HG03432 (cell line): ENCODE measurements around the gene RTKN2.

ENCODE experiments used
- ATAC-seq: cut with Tn5 transposase; IDR thresholded peaks from one replicate; pipeline ENCODE4 v1.9.1; 2021; ENCODE audit warnings: mild to moderate bottlenecking, moderate library complexity; ENCODE audit not compliant: unreplicated experiment

The RTKN2 gene

DNA sequence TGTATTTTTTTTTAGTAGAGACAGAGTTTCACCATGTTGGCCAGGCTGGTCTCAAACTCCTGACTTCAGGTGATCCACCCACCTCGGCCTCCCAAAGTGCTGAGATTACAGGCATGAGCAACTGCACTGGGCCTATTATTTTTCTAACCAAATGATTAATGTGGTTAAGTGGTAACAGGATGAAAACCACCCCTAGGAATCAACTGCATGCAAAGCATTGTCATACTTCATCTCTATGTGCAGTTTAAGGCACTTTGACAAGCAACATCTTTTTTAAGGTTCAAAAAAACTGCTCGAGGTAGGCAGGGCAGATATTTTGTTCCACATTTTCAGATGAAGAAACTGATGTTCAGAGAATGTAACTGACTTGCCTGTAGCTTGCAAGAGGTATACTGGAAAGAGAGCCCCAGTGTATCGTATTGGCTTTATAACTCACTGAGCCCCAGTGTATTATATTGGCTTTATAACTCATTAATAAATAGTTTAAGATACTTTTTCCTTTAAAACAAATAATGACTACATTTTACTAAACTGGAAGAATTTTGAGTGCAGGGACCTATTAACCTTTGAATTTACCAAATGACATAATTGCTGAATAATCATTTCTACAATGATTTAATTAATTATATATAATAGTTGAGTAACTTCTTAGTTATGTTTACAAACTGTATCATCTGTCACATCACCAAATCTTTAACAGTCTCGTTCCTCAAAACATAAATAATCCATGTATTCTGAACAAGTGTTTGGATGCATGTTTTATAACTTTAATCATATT lies 38.1 kb downstream of the RTKN2 start:
- no peak for ATAC-seq

DNA sequence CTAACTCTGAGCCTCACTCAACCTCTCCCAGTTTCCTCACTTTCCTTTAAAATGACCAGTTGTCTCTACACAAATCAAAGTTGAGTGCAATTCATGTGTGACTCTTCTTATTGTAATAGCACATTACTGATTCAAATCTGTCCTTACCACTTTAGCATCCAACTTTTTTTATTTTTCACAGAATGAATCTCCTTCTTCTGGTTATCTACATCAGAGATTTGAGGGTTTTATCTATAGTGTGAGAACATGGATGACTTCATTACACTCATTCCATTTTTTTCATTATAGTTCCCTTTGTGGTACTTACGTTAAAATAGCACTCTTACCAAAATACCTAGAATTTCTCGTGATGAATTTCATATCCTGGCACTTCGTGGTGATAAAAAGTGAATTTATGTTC lies 43.3 kb downstream of the RTKN2 start:
- no peak for ATAC-seq

GRCh38 chr10:62224606-62225005 lies 44.0 kb downstream of the RTKN2 start:
- no peak for ATAC-seq

DNA sequence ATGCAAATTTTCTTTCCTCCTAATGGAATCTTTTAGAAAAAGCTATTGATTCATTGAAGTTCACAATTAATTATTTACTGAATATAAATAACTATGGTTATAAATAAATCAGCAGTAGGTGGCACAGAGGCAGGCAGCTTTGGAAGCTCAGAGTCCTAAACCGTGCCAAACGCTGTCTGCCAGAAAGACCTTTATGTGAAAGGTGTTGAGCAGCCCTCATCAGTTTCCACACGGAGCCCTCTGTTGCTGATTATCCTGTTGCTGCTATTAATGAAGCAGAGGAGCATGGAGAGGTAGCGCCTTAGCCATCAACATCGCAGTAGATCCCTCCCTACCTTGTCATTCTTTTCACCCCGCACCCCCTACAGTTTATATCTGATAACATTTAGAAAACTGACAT lies 51.0 kb downstream of the RTKN2 start:
- ATAC-seq: no peak

GRCh38 chr10:62214364-62214874 lies 54.2 kb downstream of the RTKN2 start:
- no peak for ATAC-seq

- no peak for ATAC-seq
Observed at GRCh38 chr10:62205750-62206399, 62.8 kb downstream of the RTKN2 start.

DNA sequence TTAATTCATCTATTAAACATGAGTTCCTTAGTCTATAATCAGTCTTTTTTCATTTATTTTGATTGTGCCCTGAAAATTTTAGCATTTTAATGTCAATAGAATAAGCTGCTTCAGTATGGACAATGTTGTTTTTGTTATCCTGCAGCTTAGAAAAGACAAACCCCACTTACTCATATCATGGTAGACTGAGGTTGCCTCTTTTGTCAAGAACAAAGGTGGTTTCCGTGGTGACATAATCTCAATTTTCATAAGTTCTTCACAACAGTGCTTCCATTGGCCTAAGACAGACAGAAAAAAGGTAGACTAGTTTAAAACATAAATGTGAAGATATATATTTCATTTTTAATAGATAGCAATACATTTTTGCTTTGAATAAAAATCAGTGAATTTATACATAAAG lies 69.1 kb downstream of the RTKN2 start:
- peak; percentile 85 for ATAC-seq

DNA sequence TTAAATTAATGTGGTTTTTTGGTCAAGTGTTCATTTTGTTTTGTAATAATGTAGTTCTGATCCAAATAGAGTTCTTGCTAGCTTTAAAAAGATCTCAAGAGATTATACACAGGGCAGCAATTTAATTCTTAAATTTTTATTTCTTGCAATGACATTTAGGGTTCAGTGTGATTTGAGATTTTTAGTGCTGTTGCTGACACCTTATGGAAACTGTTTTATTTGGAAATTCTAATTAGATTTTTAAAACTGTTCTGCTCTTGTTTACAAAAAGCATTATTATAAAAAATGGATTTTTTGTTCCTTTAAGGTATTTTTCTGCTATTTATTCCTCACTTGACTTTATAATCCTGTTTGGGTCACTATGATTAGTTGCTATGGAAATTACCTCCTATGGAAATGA lies 72.1 kb downstream of the RTKN2 start:
- ATAC-seq: no peak

GRCh38 chr10:62195675-62195926 lies 73.0 kb downstream of the RTKN2 start:
- ATAC-seq: no peak

DNA sequence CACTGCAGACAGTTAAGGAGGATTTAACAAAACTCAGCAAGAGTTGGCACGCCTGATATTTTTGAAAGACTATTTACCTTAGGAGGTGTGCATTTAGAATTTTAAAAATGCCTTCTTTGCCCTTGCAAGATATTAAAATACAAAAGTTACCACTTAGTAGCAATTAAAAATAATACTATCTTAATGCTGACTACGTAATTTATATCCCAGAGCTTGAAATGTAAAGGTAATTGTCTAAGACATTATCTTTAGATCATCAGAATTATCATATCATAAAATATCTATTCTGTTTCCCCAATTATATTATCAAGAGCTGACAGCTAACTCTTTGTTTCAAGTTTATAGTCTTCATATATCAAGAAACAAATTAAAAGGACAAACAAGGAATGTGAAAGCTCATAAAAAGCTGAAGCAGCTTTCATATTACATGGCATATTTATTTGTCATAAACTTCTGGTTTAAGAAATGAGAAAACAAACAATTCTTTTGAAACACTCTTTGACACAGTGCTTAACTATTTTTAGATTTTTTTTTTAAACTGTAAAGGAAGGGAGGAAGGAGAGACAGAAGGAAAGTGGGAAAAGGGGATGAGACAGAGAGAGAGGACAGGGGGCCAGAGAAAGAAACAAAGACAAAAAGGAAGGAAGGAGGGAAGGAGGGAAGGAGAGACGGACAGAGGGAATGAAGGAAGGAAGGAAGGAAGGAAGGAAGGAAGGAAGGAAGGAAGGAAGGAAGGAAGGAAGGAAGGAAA lies 73.5 kb downstream of the RTKN2 start:
- no peak for ATAC-seq

DNA sequence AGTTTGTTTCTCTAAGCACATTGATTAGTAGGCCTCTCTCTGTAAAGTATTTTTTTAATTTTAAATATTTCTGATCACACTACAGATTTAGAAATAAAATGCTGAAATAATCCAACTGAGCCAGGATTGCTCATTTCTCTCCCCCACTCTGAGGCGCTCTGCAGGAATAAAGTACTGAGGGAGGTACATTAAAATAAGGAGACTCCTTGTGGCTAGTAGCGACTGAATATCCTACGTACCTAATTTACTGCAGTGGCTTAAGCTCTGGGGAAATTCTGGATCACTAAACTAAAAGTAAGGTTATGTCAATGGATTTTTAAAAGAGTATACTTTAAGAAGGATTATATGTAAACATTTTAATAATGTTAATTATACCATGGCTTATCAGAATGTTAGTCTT lies 75.2 kb downstream of the RTKN2 start:
- no peak for ATAC-seq

DNA sequence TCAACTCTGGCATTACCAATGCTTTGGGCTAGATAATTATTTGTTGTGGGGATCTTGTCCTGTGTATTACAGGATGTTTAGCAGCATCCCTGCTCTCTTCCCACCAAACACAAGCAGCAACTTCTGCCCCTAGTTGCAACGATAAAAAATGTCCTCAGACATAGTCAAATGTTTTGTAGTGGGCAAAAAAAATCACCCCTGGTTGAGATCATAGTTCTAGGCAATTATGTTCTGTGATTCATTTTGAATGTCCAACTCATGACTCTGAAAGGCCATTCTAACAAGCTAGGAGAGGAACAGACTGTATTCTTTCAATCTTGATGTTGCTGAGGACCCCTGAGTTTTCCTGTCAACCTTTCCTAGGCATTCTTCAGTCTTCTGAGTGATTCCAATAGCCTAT lies 79.5 kb downstream of the RTKN2 start:
- ATAC-seq: no peak

DNA sequence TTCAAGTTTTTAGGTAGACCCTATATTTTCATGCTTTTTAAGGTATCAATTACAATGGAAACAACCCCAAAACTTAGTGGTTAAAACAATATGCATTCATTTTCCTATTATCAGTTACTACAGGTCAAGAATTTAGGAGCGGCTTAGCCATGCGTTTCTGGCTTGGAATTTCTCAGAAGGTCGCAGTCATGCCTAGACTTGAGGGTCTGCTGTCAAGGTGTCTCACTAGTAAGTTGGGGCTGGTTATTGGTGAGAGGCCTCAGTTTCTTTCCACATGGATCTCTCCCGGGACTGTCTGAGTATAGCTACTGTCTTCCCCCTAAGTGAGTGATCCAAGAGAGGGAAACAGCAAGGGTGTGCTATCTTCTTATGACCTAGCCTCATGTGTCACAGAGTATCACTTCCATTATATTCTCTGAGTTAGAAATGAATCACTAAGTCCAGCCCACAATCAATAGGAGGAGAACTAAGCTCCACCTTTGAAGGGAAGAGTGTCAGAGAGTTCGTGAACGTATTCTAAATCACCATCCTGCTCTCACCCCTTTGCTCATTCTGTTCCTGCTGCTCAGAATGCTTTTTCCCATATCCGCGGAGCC lies 80.5 kb downstream of the RTKN2 start:
- no peak for ATAC-seq

- no peak for ATAC-seq
Observed at GRCh38 chr10:62186999-62187675, 81.5 kb downstream of the RTKN2 start.

- ATAC-seq: no peak
Observed at GRCh38 chr10:62185919-62186692, 82.5 kb downstream of the RTKN2 start.

GRCh38 chr10:62183857-62184795 lies 84.5 kb downstream of the RTKN2 start:
- no peak for ATAC-seq

- ATAC-seq: peak; percentile 77
Observed at GRCh38 chr10:62183442-62183841, 85.2 kb downstream of the RTKN2 start.

DNA sequence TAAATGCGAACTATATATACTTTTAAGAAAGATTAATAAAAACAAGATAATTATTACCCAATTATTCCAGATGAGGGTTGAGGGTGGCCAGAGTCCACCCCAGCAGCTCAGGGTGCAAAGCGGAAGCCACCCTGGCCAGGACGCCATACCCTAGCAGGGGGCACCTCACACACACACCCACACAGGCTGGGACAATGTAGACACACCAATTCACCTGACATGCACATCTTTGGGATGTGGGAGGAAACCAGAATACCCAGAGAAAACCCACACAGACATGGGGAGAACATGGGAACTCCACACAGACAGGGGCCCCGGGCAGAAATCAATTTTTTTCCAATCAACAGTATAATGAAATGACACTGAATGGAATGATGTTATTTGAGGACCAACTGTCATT lies 86.0 kb downstream of the RTKN2 start:
- ATAC-seq: no peak

DNA sequence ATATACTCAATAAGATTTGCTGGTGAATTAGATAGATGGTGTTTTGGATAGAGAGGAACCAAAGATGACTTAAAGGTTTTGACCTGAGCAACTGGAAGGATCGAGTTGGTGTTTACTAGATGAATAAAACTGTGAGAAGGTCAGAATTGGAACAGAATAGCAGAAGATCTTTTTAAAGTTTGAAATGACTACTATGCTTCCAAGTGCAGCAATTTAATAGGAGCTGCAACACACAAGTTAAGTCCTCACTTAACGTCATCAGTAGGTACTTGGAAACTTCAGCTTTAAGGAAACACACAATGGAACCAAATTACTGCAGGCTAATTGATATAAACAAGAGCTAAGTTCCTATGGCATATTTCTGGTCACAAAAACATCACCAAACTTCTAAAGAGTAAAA lies 86.5 kb downstream of the RTKN2 start:
- ATAC-seq: no peak
